ENCODE data around the gene HYOU1. TPM values are rescaled to one million over a fixed set of nuclear protein-coding genes. Genes with fewer than 3 reads are reported as not detected.
A peak's percentile ranks its signal among the peaks of the same experiment; 100 is the strongest.

Gene HYOU1
- total RNA-seq, 2 experiments from 2014 or later = 76.5 to 81.4 TPM

GRCh38 chr11:119052163-119052814, 4.7 kb downstream of the HYOU1 start:
- DNase-seq = no peak
- peaks cover 95% of the 10 kb centered on the region for H3K36me3 Mint-ChIP-seq (ENCODE audit: low read depth)

GRCh38 chr11:119051440-119052162, 5.4 kb downstream of the HYOU1 start:
- Histone ChIP-seq H3K9me3 (ENCODE audit: control insufficient read depth in 1 of 2, insufficient read depth in 1 of 2, low read length in 2 of 2) (no peaks in the 10 kb centered on the region), H3K27me3 (ENCODE audit: control insufficient read depth in 1 of 2, insufficient read depth in 2 of 2, low read length in 2 of 2) (no peaks in the 10 kb centered on the region), H3K36me3 (ENCODE audit: insufficient read depth, low read length) (peaks cover 90% of the 10 kb centered on the region), H3K27ac (ENCODE audit: low read depth in 1 of 2, low read length in 2 of 2) (no peak overlapping the region), H3K4me1 (ENCODE audit: insufficient read depth, low read length) (peaks cover 32% of the 10 kb centered on the region), H3K4me3 (ENCODE audit: low read length) (no peak overlapping the region)
- Mint-ChIP-seq H3K9me3 (no peaks in the 10 kb centered on the region), H3K27ac (peak overlapping the region; percentile 27), H3K4me1 (ENCODE audit: low read depth) (peaks cover 23% of the 10 kb centered on the region), H3K27me3 (no peaks in the 10 kb centered on the region), H3K36me3 (ENCODE audit: low read depth) (peaks cover 94% of the 10 kb centered on the region), H3K4me3 (no peak overlapping the region)
- peak in 2 of 14 experiments; percentile 68 to 76 for DNase-seq
- intact Hi-C loops (cut with DNase I, micrococcal nuclease) = loop anchor here in 1 of 2 experiments (5.0 kb wide), 1 partner anchor 184 kb away; no protein-coding TSS in a partner anchor
- CTCF ChIA-PET = no interaction called here
- no peak for TF ChIP-seq CTCF (IDR thresholded peaks at IDR 0.05)
- POLR2A ChIA-PET = interaction anchor here (1.5 to 1.6 kb wide), 2 partner anchors 33 to 51 kb away, joined by 3 to 5 read pairs; partner anchors contain the start of gene TRAPPC4
- peak; percentile 20 for ATAC-seq (ENCODE audit: poor library complexity)

More at GRCh38 chr11:119052163-119052814, 4.7 kb downstream of the HYOU1 start:
- H3K27me3 ChIP-seq (ENCODE audit: control insufficient read depth in 1 of 2, insufficient read depth in 2 of 2, low read length in 2 of 2) = no peaks in the 10 kb centered on the region
- H3K9me3 Mint-ChIP-seq = no peaks in the 10 kb centered on the region
- H3K27me3 Mint-ChIP-seq = no peaks in the 10 kb centered on the region
- H3K27ac ChIP-seq (ENCODE audit: low read depth in 1 of 2, low read length in 2 of 2) = no peak overlapping the region
- no peak overlapping the region for H3K27ac Mint-ChIP-seq
- peaks cover 83% of the 10 kb centered on the region for H3K36me3 ChIP-seq (ENCODE audit: insufficient read depth, low read length)
- ATAC-seq (ENCODE audit: poor library complexity) = no peak
- H3K9me3 ChIP-seq (ENCODE audit: control insufficient read depth in 1 of 2, insufficient read depth in 1 of 2, low read length in 2 of 2) = no peaks in the 10 kb centered on the region
- ChIA-PET CTCF (no interaction called here), POLR2A (interaction anchor here (1.6 kb wide), 1 partner anchor 33 kb away, joined by 5 read pairs; the partner anchor contains the start of gene TRAPPC4)
- no peak for TF ChIP-seq CTCF (IDR thresholded peaks at IDR 0.05)
- H3K4me1 Mint-ChIP-seq (ENCODE audit: low read depth) = peaks cover 29% of the 10 kb centered on the region
- no peak overlapping the region for H3K4me3 ChIP-seq (ENCODE audit: low read length)
- H3K4me3 Mint-ChIP-seq = peak overlapping the region; percentile 15
- intact Hi-C loops (cut with DNase I, micrococcal nuclease) = loop anchor here in 1 of 2 experiments (5.0 kb wide), 1 partner anchor 185 kb away; no protein-coding TSS in a partner anchor
- H3K4me1 ChIP-seq (ENCODE audit: insufficient read depth, low read length) = peaks cover 32% of the 10 kb centered on the region

GRCh38 chr11:119049081-119049480, 7.9 kb downstream of the HYOU1 start:
- no peaks in the 10 kb centered on the region for H3K27me3 Mint-ChIP-seq
- intact Hi-C loops (cut with DNase I, micrococcal nuclease) = no loop called here
- Histone ChIP-seq H3K27me3 (ENCODE audit: control insufficient read depth in 1 of 2, insufficient read depth in 2 of 2, low read length in 2 of 2) (no peaks in the 10 kb centered on the region), H3K4me3 (ENCODE audit: low read length) (no peak overlapping the region), H3K27ac (ENCODE audit: low read depth in 1 of 2, low read length in 2 of 2) (no peak overlapping the region), H3K4me1 (ENCODE audit: insufficient read depth, low read length) (peaks cover 13% of the 10 kb centered on the region), H3K36me3 (ENCODE audit: insufficient read depth, low read length) (peaks cover 91% of the 10 kb centered on the region), H3K9me3 (ENCODE audit: control insufficient read depth in 1 of 2, insufficient read depth in 1 of 2, low read length in 2 of 2) (no peaks in the 10 kb centered on the region)
- peaks cover 12% of the 10 kb centered on the region for H3K4me1 Mint-ChIP-seq (ENCODE audit: low read depth)
- no peak overlapping the region for H3K27ac Mint-ChIP-seq
- ATAC-seq (ENCODE audit: poor library complexity) (no peak), DNase-seq (no peak)
- H3K4me3 Mint-ChIP-seq = no peak overlapping the region
- no peaks in the 10 kb centered on the region for H3K9me3 Mint-ChIP-seq
- ChIA-PET POLR2A (no interaction called here), CTCF (interaction anchor here (2.3 kb wide), 1 partner anchor 9 kb away, joined by 6 read pairs; no protein-coding TSS in a partner anchor)
- TF ChIP-seq CTCF (IDR thresholded peaks at IDR 0.05) = no peak
- H3K36me3 Mint-ChIP-seq (ENCODE audit: low read depth) = peaks cover 92% of the 10 kb centered on the region
